Endothelial cell of umbilical vein (primary cell): ENCODE data around the gene CLEC4A. TPM values are rescaled to one million over a fixed set of nuclear protein-coding genes. Genes with fewer than 3 reads are reported as not detected.

Experiments used
- BruUV-seq: library from RNA; stranded (reverse); fragments of 400-500 nt; replicated peaks from 2 replicates; lab custom pipeline; 2021; lab: Mats Ljungman, UMichigan
- CTCF ChIA-PET: fragments of 300-600, 350-600 bp; sonication (Branson Sonifier 250); formaldehyde crosslinking; loops from one replicate; lab custom pipeline; 2021; ENCODE audit warnings: antibody characterized with exemption, inconsistent platforms; lab: Charles Lee
- POLR2A ChIA-PET: fragments of 300-600, 350-600 bp; sonication (Branson Sonifier 250); formaldehyde crosslinking; loops from one replicate; lab custom pipeline; 2021; ENCODE audit warnings: antibody characterized with exemption, inconsistent platforms; lab: Charles Lee
- DNase-seq: peaks from one replicate; pipeline ENCODE4 v3.0.0-alpha.2; 2011; ENCODE audit warnings: low read depth, low spot score
- FAIRE-seq: peaks from 2 replicates; lab custom pipeline; 2011; peaks lifted over from hg19 to GRCh38; lab: Jason Lieb, UNC
- H2AFZ ChIP-seq: 2 replicates; pipeline ENCODE4 v1.6.0; 2012; ENCODE audit warnings: low read depth, low read length, control low read depth, inconsistent platforms
- H3K27ac ChIP-seq: 2 replicates; pipeline ENCODE4 v1.5.1; 2011; ENCODE audit warnings: low read depth, mild to moderate bottlenecking, control low read depth, low read length, moderate library complexity; ENCODE audit not compliant: insufficient read depth
- H3K27me3 ChIP-seq, 2 experiments: 2 replicates each; pipeline versions ENCODE4 v1.6.0 to v1.6.1; 2011; ENCODE audit warnings: low read length in 2 of 2, mixed read lengths in 1 of 2; ENCODE audit not compliant: control insufficient read depth in 2 of 2, insufficient read depth in 2 of 2
- H3K36me3 ChIP-seq, 2 experiments: 2 replicates in 1 of 2; 3 replicates in 1 of 2; pipeline ENCODE4 v1.5.1; 2011; ENCODE audit warnings: low read length in 2 of 2, mild to moderate bottlenecking in 1 of 2, moderate library complexity in 1 of 2; ENCODE audit not compliant: control insufficient read depth in 2 of 2, insufficient read depth in 2 of 2; ENCODE audit errors: extremely low read depth in 1 of 2
- H3K4me1 ChIP-seq: 3 replicates; pipeline ENCODE4 v1.5.1; 2011; ENCODE audit warnings: mild to moderate bottlenecking, low read length; ENCODE audit not compliant: control insufficient read depth, insufficient read depth; ENCODE audit errors: extremely low read depth
- H3K4me2 ChIP-seq: 2 replicates; pipeline ENCODE4 v1.6.1; 2011; ENCODE audit warnings: low read length, control low read depth, mixed read lengths; ENCODE audit not compliant: insufficient read depth
- H3K4me3 ChIP-seq, 3 experiments: fragments of 200-600 bp in 1 of 3; sonication (generic), shearing (Covaris generic) in 1 of 3; replicated peaks in 1 of 3; 2 replicates each; pipeline ENCODE4 v1.5.1; 2011 to 2016; ENCODE audit warnings: control low read depth in 3 of 3, low read length in 3 of 3, mild to moderate bottlenecking in 2 of 3, inconsistent platforms in 1 of 3, low read depth in 1 of 3, moderate library complexity in 1 of 3; ENCODE audit not compliant: insufficient read depth in 1 of 3
- H3K79me2 ChIP-seq: 2 replicates; pipeline ENCODE4 v1.6.0; 2012; ENCODE audit warnings: low read length, inconsistent platforms; ENCODE audit not compliant: control insufficient read depth, insufficient read depth
- H3K9ac ChIP-seq: replicated peaks from 2 replicates; pipeline ENCODE3; 2011; ENCODE audit warnings: low read length, control low read depth; ENCODE audit not compliant: insufficient read depth; ENCODE audit errors: extremely low read depth
- H3K9me1 ChIP-seq: replicated peaks from 3 replicates; pipeline ENCODE4 v1.6.0; 2011; ENCODE audit warnings: mild to moderate bottlenecking, low read length; ENCODE audit not compliant: control insufficient read depth, insufficient read depth; ENCODE audit errors: extremely low read depth
- H3K9me3 ChIP-seq: replicated peaks from 2 replicates; pipeline ENCODE4 v1.5.1; 2012; ENCODE audit warnings: low read length, inconsistent platforms; ENCODE audit not compliant: control insufficient read depth, insufficient read depth
- H4K20me1 ChIP-seq: replicated peaks from 2 replicates; pipeline ENCODE3; 2011; ENCODE audit warnings: mild to moderate bottlenecking, low read length; ENCODE audit not compliant: control insufficient read depth, insufficient read depth; ENCODE audit errors: extremely low read depth
- EZH2 ChIP-seq: IDR thresholded peaks from 2 replicates; pipeline ENCODE4 v1.6.1; 2012; ENCODE audit warnings: borderline replicate concordance, low read depth, mild to moderate bottlenecking, moderate library complexity, low read length, inconsistent platforms; ENCODE audit not compliant: severe bottlenecking
- FOS ChIP-seq: IDR thresholded peaks from 2 replicates; pipeline ENCODE4 v1.6.1; 2011; ENCODE audit warnings: mild to moderate bottlenecking, low read length, moderate library complexity, borderline replicate concordance; ENCODE audit not compliant: insufficient read depth
- GATA2 ChIP-seq: IDR thresholded peaks from 2 replicates; pipeline ENCODE4 v1.7.0; 2011; ENCODE audit warnings: low read depth, mild to moderate bottlenecking, moderate library complexity, mixed read lengths, low read length; ENCODE audit not compliant: insufficient read length, insufficient read depth
- JUN ChIP-seq: IDR thresholded peaks from 2 replicates; pipeline ENCODE4 v1.6.1; 2011; ENCODE audit warnings: borderline replicate concordance, low read depth; ENCODE audit not compliant: insufficient read length, insufficient read depth
- MYC ChIP-seq: IDR thresholded peaks from one replicate; pipeline ENCODE4 v1.6.1; 2011; ENCODE audit warnings: mild to moderate bottlenecking, low read depth, low read length
- POLR2A ChIP-seq: IDR thresholded peaks from 2 replicates; pipeline ENCODE4 v1.6.1; 2012; ENCODE audit warnings: low read depth, mild to moderate bottlenecking, control low read depth, low read length
- POLR2AphosphoS5 ChIP-seq: IDR thresholded peaks from 2 replicates; pipeline ENCODE4 v1.6.1; 2012; ENCODE audit warnings: low read depth, mild to moderate bottlenecking, control low read depth, low read length, moderate library complexity; ENCODE audit not compliant: insufficient read depth
- dilution Hi-C: fragments of 300-500 bp; cut with MboI; formaldehyde crosslinking; loops from one replicate; pipeline ENCODE4 v1.15.0; 2019; ENCODE audit warnings: low sequenced_read_pairs; ENCODE audit not compliant: extremely low pct_ligation_motif_present
- intact Hi-C: fragments of 100-400 bp; cut with micrococcal nuclease; formaldehyde crosslinking; loops from one replicate; pipeline ENCODE4 v1.10.0; 2022
- polyA plus RNA-seq, 4 experiments: library from polyadenylated mRNA; depleted of rRNA in 3 of 4; stranded (reverse) in 3 of 4; unstranded in 1 of 4; fragments of >200 nt; gene quantifications; 2 replicates each; pipeline versions ENCODE4 v1.2.1 to v1.2.3, GENCODE V29; 2011 to 2012; ENCODE audit warnings: missing spikeins in 1 of 4
- total RNA-seq: library from RNA; stranded (reverse); gene quantifications from 2 replicates; pipeline ENCODE4 v1.2.3, GENCODE V29; 2021
- TF ChIP-seq, protein P1 (sequence below), 2 donors: IDR thresholded peaks; 1 replicate in 1 of 2; 2 replicates in 1 of 2; pipeline ENCODE4 v1.5.1; 2011; ENCODE audit warnings: low read length in 2 of 2, mild to moderate bottlenecking in 2 of 2, moderate library complexity in 2 of 2, control low read depth in 1 of 2, inconsistent platforms in 1 of 2, low read depth in 1 of 2; ENCODE audit not compliant: insufficient read depth in 1 of 2; ENCODE audit errors: extremely low read depth in 1 of 2
- TF ChIP-seq, protein P2 (sequence below): IDR thresholded peaks from 2 replicates; pipeline ENCODE4 v1.6.1; 2011; ENCODE audit not compliant: insufficient read depth, insufficient read length

Gene CLEC4A
- total and polyA plus RNA-seq, 2 donors (not counting 3 experiments of a cell fraction or from before 2014, with no cell fraction given) = 0.52 to 0.86 TPM

DNA sequence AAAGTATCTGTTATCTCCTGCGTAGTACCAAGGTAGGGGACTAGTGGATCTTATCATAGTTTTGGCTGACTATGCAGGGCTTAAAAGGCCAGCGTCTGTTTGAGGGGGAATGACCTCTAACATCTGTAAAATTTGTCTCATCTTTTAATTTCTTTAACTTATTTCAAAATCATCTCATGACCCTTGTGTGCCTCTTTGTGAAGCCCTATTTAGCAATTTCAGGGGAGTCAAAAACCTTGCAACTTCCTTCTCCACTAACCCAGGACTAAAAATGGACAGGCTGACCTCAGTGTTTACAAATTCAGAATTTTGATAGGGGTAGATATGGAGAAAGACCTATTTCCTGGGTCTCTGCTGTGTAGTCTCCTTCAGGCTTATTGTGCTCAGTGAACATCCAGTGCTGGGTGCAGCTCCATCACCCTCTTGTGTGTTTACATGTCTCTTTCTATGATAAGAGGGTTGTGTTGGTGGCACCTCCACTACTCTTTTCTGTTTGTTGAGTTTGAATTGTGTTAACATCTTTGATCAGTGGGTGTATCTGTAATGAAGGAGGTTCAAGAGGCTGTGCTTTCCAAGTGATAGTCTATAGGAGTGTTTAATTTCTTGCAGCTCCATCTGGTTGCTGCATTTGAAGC lies 27.0 kb upstream of the CLEC4A start:
- no peaks in the 10 kb centered on the region for H3K79me2 ChIP-seq
- H3K9me3 ChIP-seq = no peaks in the 10 kb centered on the region
- no peak overlapping the region for H3K4me2 ChIP-seq
- no TSS peak for BruUV-seq
- H4K20me1 ChIP-seq = peaks cover 2% of the 10 kb centered on the region
- dilution Hi-C loops (no loop called here), intact Hi-C loops (no loop called here)
- CTCF ChIA-PET = interaction anchor here (0.7 kb wide), 1 partner anchor 51 kb away, joined by 3 read pairs; no protein-coding TSS in a partner anchor
- no peaks in the 10 kb centered on the region for H3K9me1 ChIP-seq
- H3K36me3 ChIP-seq = peaks cover 15 to 21% of the 10 kb centered on the region in 2 experiments
- FAIRE-seq (no peak), DNase-seq (no peak)
- POLR2A ChIA-PET = no interaction called here
- H3K27me3 ChIP-seq = no peaks in the 10 kb centered on the region
- TF ChIP-seq POLR2AphosphoS5 = no peak
- TF ChIP-seq GATA2 = no peak
- TF ChIP-seq, protein P1, sequence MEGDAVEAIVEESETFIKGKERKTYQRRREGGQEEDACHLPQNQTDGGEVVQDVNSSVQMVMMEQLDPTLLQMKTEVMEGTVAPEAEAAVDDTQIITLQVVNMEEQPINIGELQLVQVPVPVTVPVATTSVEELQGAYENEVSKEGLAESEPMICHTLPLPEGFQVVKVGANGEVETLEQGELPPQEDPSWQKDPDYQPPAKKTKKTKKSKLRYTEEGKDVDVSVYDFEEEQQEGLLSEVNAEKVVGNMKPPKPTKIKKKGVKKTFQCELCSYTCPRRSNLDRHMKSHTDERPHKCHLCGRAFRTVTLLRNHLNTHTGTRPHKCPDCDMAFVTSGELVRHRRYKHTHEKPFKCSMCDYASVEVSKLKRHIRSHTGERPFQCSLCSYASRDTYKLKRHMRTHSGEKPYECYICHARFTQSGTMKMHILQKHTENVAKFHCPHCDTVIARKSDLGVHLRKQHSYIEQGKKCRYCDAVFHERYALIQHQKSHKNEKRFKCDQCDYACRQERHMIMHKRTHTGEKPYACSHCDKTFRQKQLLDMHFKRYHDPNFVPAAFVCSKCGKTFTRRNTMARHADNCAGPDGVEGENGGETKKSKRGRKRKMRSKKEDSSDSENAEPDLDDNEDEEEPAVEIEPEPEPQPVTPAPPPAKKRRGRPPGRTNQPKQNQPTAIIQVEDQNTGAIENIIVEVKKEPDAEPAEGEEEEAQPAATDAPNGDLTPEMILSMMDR (IDR thresholded peaks at IDR 0.05; ENCODE audit: extremely low read depth in 1 of 2, insufficient read depth in 1 of 2, low read depth in 1 of 2, low read length in 2 of 2) = no peak
- no peak for TF ChIP-seq POLR2A
- no peak for TF ChIP-seq MYC
- H3K9ac ChIP-seq = no peak overlapping the region
- H3K27ac ChIP-seq = no peak overlapping the region
- no peak overlapping the region for H2AFZ ChIP-seq
- no peaks in the 10 kb centered on the region for H3K4me1 ChIP-seq
- H3K4me3 ChIP-seq = no peak overlapping the region

DNA sequence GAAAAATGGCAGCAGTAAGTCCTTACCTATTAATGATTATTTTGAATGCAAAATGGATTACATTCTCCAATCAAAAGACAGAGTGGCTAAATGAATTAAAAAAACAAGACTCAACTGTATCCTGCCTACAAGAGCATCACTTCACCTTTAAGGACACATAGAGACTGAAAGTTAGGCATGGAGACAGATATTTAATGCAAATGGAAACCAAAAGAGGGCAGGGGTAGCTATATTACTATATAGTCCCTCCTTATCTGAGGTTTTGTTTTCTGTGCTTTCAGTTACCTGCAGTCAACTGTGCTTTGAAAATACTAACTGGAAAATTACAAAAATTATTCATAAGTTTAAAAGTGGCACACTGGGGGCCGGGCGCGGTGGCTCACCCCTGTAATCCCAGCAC lies 24.2 kb upstream of the CLEC4A start:
- no TSS peak for BruUV-seq
- ChIA-PET CTCF (no interaction called here), POLR2A (no interaction called here)
- TF ChIP-seq, protein P2, sequence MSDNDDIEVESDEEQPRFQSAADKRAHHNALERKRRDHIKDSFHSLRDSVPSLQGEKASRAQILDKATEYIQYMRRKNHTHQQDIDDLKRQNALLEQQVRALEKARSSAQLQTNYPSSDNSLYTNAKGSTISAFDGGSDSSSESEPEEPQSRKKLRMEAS = no peak
- TF ChIP-seq GATA2 (no peak), FOS (no peak), EZH2 (no peak), MYC (no peak), JUN (no peak), POLR2A (no peak), POLR2AphosphoS5 (no peak)
- TF ChIP-seq, protein P1 (IDR thresholded peaks at IDR 0.05; ENCODE audit: extremely low read depth in 1 of 2, insufficient read depth in 1 of 2, low read depth in 1 of 2, low read length in 2 of 2) = no peak
- Histone ChIP-seq H3K9me1 (no peaks in the 10 kb centered on the region), H3K4me2 (no peak overlapping the region), H3K4me3 (no peak overlapping the region), H3K9ac (no peak overlapping the region), H3K27ac (no peak overlapping the region), H4K20me1 (no peaks in the 10 kb centered on the region), H2AFZ (no peak overlapping the region), H3K4me1 (no peaks in the 10 kb centered on the region), H3K79me2 (no peaks in the 10 kb centered on the region), H3K9me3 (no peaks in the 10 kb centered on the region), H3K27me3 (no peaks in the 10 kb centered on the region), H3K36me3 (peaks cover 2 to 8% of the 10 kb centered on the region in 2 experiments)
- intact Hi-C loops (no loop called here), dilution Hi-C loops (no loop called here)
- DNase-seq (no peak), FAIRE-seq (no peak)
